SH-SY5Y (cell line): ENCODE data around the gene DUOX2.

ENCODE experiments used
- GATA2 ChIP-seq: IDR thresholded peaks from 2 replicates; pipeline ENCODE4 v1.6.1; 2011; ENCODE audit warnings: mild to moderate bottlenecking, low read depth, low read length
- GATA3 ChIP-seq: IDR thresholded peaks from 2 replicates; pipeline ENCODE4 v1.6.1; 2011; ENCODE audit warnings: low read depth, mild to moderate bottlenecking, low read length, moderate library complexity

Gene DUOX2

GRCh38 chr15:45114076-45114750, at the start of gene DUOX2, which contains the start of gene DUOXA2:
TSS of gene DUOX2 (minus strand) at chr15:45114172. CDS start at chr15:45113411, 761 bp downstream.
TSS of gene DUOXA2 (plus strand) at chr15:45114326. CDS start at chr15:45114606, 280 bp downstream.
- no peak for TF ChIP-seq GATA3
- TF ChIP-seq GATA2, result no peak

- TF ChIP-seq GATA3 (no peak), GATA2 (no peak)
Observed at GRCh38 chr15:45163508-45163856, 49.5 kb upstream of the DUOX2 start.

GRCh38 chr15:45162771-45163507, 49.0 kb upstream of the DUOX2 start:
- TF ChIP-seq GATA3 (no peak), GATA2 (peak; percentile 57)

- TF ChIP-seq GATA3, result no peak
- no peak for TF ChIP-seq GATA2
Observed at GRCh38 chr15:45161666-45162065, 47.7 kb upstream of the DUOX2 start.

GRCh38 chr15:45157974-45158373, 44.0 kb upstream of the DUOX2 start:
- no peak for TF ChIP-seq GATA2
- TF ChIP-seq GATA3, result no peak

DNA sequence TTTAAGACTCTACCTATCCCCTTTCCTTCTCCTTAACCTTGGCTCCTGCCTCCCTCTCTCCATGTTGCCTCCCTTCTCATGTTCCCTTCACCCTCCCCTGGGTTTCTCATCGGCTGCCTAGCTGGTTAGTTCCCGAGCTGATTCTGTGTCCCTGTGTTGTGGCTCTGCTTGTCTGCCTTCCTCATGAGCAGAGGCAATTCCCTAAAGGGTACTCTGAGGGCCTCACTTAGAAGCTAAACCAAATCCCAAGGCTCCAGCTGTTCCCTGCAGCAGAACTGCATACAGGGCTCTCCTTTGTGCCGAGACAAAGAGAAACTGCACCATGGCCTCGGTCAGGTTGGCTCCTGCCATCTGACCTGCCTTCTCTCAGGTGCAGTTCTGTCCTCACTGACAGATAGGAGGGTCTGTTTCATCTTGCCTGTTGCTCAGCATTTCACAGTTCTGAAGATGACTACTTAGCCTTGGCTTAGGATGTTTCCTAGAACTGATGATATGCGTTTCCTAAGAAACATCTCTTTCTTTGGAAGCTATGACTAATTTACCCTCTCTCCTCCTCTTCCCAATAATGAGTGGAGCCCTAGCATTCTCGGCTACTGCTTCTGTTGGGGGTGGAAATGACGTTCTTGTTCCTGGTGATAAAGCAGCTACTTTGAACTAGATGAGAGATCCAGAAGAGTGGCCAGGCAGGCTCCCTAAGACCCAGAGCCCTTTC, 42.9 kb upstream of the DUOX2 start:
- TF ChIP-seq GATA3 (no peak), GATA2 (no peak)

GRCh38 chr15:45155739-45156138, 41.8 kb upstream of the DUOX2 start:
- TF ChIP-seq GATA3 (no peak), GATA2 (no peak)

DNA sequence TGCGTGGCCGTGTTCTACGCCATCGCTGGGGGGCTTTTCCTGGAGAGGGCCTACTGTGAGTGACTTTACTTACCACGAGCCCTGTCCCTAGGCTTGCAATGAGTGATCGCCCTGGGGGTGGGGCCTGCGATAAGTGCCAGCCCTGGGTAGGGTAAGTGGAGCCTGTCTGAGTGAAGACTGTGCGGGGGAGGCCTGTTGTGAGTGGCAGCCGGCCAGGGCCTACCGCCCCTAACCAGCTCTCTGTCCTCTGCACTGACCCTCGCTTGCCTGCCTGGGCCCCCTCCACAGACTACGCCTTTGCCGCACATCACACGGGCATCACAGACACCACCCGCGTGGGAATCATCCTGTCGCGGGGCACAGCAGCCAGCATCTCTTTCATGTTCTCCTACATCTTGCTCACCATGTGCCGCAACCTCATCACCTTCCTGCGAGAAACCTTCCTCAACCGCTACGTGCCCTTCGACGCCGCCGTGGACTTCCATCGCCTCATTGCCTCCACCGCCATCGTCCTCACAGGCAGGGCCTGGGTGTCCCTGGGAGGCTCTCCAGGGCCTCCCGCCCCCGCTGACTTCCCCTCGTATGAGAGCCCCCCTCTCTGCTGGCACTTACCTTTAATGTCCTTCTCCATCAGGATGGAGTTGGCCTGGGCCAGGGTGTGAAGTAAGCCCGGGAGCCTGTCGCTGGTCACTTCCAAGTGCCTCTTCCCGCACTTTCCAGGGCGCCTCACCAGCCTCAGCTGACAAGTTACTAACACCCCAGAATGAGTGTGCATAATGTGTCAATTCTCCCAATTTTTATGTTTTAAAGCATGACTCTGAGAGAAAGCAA, 38.2 kb upstream of the DUOX2 start:
- TF ChIP-seq GATA3 (no peak), GATA2 (no peak)

DNA sequence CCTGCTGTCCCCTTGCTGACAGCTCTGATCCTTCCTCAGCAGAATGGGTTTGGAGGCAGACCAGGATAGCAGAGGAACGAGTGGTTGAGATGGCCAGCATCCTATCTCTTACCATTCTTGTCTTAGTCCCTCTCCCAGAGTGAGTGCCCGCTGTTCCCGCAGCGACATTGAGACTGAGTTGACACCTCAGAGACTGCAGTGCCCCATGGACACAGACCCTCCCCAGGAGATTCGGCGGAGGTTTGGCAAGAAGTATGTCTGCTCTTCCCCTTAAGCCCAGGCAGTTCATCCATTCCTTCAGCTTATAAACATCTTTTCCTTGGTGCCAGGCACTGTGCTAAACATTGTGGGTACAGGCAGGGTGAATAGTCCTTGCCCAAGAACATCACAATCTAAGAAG, 37.0 kb upstream of the DUOX2 start:
- TF ChIP-seq GATA3, result no peak
- no peak for TF ChIP-seq GATA2

- TF ChIP-seq GATA3 (no peak), GATA2 (no peak)
Observed at GRCh38 chr15:45150481-45150880, 36.5 kb upstream of the DUOX2 start.

DNA sequence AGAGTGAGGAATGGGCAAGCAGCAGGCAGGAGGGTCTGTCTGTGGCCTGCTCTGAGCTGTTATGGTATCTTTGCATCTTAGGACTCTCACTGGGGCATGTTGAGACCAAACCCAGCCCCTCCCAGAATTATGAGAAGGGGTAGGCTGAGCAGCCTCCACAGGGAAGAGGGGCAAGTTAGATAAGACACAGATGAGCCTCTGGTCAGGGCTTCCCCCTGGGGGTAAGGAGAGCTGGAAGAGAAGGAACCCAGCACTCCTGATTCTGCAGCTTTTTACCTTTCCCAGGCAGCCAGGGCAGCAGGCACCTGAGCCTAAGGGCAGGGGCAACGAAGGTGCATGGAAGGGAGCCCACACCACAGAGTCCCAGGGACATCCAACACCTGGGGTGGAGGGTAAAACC, 35.1 kb upstream of the DUOX2 start:
- TF ChIP-seq GATA2 (peak; percentile 40), GATA3 (no peak)

GRCh38 chr15:45148076-45149059, 34.4 kb upstream of the DUOX2 start:
- no peak for TF ChIP-seq GATA2
- no peak for TF ChIP-seq GATA3

- TF ChIP-seq GATA2, result no peak
- no peak for TF ChIP-seq GATA3
Observed at GRCh38 chr15:45147606-45148005, 33.6 kb upstream of the DUOX2 start.
